Activated effector memory CD4-positive, alpha-beta T cell treated with Interleukin-2 at 50 U/mL for 16 hours (primary cell): ENCODE data around the gene VILL.
A peak's percentile ranks its signal among the peaks of the same experiment; 100 is the strongest.

ENCODE experiments used
- DNase-seq: peaks from one replicate; pipeline ENCODE4 v3.0.0-alpha.2; 2020

The VILL gene

GRCh38 chr3:38002291-38002876, 11.8 kb downstream of the VILL start:
- DNase-seq: no peak

GRCh38 chr3:38002940-38003339, 12.4 kb downstream of the VILL start:
- no peak for DNase-seq

GRCh38 chr3:38003371-38003816, 12.8 kb downstream of the VILL start:
- peak; percentile 44 for DNase-seq

GRCh38 chr3:38003817-38004414, 13.3 kb downstream of the VILL start:
- DNase-seq: no peak

- DNase-seq: peak; percentile 48
Observed at GRCh38 chr3:38004415-38005075, 14.0 kb downstream of the VILL start.

- no peak for DNase-seq
Observed at GRCh38 chr3:38005076-38006020, 14.8 kb downstream of the VILL start.

GRCh38 chr3:38006031-38006430, 15.4 kb downstream of the VILL start:
- no peak for DNase-seq

- DNase-seq: no peak
Observed at GRCh38 chr3:38006445-38006995, 15.9 kb downstream of the VILL start.

GRCh38 chr3:38007754-38008090, 17.1 kb downstream of the VILL start:
- DNase-seq: no peak

- DNase-seq: no peak
Observed at GRCh38 chr3:38008191-38008701, 17.7 kb downstream of the VILL start.

- DNase-seq: no peak
Observed at GRCh38 chr3:38008971-38009580, 18.5 kb downstream of the VILL start.

GRCh38 chr3:38009807-38010591, 19.4 kb downstream of the VILL start:
- DNase-seq: no peak

- DNase-seq: no peak
Observed at GRCh38 chr3:38011111-38011510, 20.5 kb downstream of the VILL start.

- DNase-seq: no peak
Observed at GRCh38 chr3:38015485-38015884, 24.9 kb downstream of the VILL start.

GRCh38 chr3:38015984-38016383, 25.4 kb downstream of the VILL start:
- no peak for DNase-seq

- no peak for DNase-seq
Observed at GRCh38 chr3:38016410-38016809, 25.8 kb downstream of the VILL start.

GRCh38 chr3:38016847-38017444, 26.4 kb downstream of the VILL start:
- no peak for DNase-seq

- DNase-seq: no peak
Observed at GRCh38 chr3:38017445-38018295, 27.1 kb downstream of the VILL start.

GRCh38 chr3:38018296-38019266, 28.0 kb downstream of the VILL start:
- no peak for DNase-seq
